NCI-H2171 treated with DMSO at 0.1 percent for 48 hours (cell line): Measurements from ENCODE around the gene RC3H2.

Experiments used
- DNase-seq: peaks from one replicate; lab custom pipeline; 2025; lab: John Stamatoyannopoulos, UW

Gene RC3H2

GRCh38 chr9:122808141-122808540, 97.0 kb downstream of the RC3H2 start:
- DNase-seq, result no peak

GRCh38 chr9:122807271-122807900, 97.8 kb downstream of the RC3H2 start:
- no peak for DNase-seq

GRCh38 chr9:122806661-122807060, 98.5 kb downstream of the RC3H2 start:
- no peak for DNase-seq

DNA sequence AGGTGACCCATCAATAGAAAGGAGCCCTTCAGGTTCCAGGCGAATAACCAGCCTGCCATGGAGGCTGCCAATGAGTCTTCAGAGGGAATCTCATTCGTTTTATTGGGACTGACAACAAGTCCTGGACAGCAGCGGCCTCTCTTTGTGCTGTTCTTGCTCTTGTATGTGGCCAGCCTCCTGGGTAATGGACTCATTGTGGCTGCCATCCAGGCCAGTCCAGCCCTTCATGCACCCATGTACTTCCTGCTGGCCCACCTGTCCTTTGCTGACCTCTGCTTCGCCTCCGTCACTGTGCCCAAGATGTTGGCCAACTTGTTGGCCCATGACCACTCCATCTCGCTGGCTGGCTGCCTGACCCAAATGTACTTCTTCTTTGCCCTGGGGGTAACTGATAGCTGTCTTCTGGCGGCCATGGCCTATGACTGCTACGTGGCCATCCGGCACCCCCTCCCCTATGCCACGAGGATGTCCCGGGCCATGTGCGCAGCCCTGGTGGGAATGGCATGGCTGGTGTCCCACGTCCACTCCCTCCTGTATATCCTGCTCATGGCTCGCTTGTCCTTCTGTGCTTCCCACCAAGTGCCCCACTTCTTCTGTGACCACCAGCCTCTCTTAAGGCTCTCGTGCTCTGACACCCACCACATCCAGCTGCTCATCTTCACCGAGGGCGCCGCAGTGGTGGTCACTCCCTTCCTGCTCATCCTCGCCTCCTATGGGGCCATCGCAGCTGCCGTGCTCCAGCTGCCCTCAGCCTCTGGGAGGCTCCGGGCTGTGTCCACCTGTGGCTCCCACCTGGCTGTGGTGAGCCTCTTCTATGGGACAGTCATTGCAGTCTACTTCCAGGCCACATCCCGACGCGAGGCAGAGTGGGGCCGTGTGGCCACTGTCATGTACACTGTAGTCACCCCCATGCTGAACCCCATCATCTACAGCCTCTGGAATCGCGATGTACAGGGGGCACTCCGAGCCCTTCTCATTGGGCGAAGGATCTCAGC, 104.8 kb downstream of the RC3H2 start, which contains the start of gene OR1K1:
OR1K1 (plus strand) TSS at position 58 of the 995 bp plus-strand sequence; CDS start at position 58, 0 bp downstream.
- DNase-seq, result no peak

- DNase-seq, result no peak
These were observed 107.7 kb downstream of the RC3H2 start for GRCh38 chr9:122797316-122798063.
